GM18517 (cell line): ENCODE measurements around the gene ATAD3C.
"Not testable (repeated sequence)": the region's sequence is repeated elsewhere in the genome, so short reads cannot be mapped to it uniquely, and the experiment has no call there.

ENCODE experiments used
- ATAC-seq: cut with Tn5 transposase; IDR thresholded peaks from one replicate; pipeline ENCODE4 v1.9.1; 2021; ENCODE audit warnings: mild to moderate bottlenecking, moderate library complexity; ENCODE audit not compliant: unreplicated experiment

Gene ATAD3C

GRCh38 chr1:1468196-1468985, 18.9 kb downstream of the ATAD3C start:
- ATAC-seq = not testable (repeated sequence)

GRCh38 chr1:1470626-1471388, 21.3 kb downstream of the ATAD3C start:
- ATAC-seq = no peak

- peak; percentile 82 for ATAC-seq
Observed at GRCh38 chr1:1471389-1472052, 22.0 kb downstream of the ATAD3C start, which contains the start of gene ATAD3B. Gene ATAD3B, plus strand, starts transcription at chr1:1471765. Its CDS starts 120 bp downstream, at chr1:1471885.

- ATAC-seq = peak; percentile 25
Observed at GRCh38 chr1:1472053-1472876, 22.8 kb downstream of the ATAD3C start.

GRCh38 chr1:1476011-1476410, 26.5 kb downstream of the ATAD3C start:
- not testable (repeated sequence) for ATAC-seq

GRCh38 chr1:1477206-1477605, 27.7 kb downstream of the ATAD3C start:
- no peak for ATAC-seq

- ATAC-seq = no peak
Observed at GRCh38 chr1:1479547-1480487, 30.3 kb downstream of the ATAD3C start.

GRCh38 chr1:1480488-1480867, 31.0 kb downstream of the ATAD3C start:
- not testable (repeated sequence) for ATAC-seq

GRCh38 chr1:1481811-1482210, 32.3 kb downstream of the ATAD3C start:
- not testable (repeated sequence) for ATAC-seq

GRCh38 chr1:1482856-1483255, 33.4 kb downstream of the ATAD3C start:
- no peak for ATAC-seq

- ATAC-seq = no peak
Observed at GRCh38 chr1:1483714-1484113, 34.2 kb downstream of the ATAD3C start.

GRCh38 chr1:1484976-1485750, 35.7 kb downstream of the ATAD3C start:
- ATAC-seq = not testable (repeated sequence)

GRCh38 chr1:1485755-1486317, 36.3 kb downstream of the ATAD3C start:
- not testable (repeated sequence) for ATAC-seq

- no peak for ATAC-seq
Observed at GRCh38 chr1:1487701-1488100, 38.2 kb downstream of the ATAD3C start.

- ATAC-seq = no peak
Observed at GRCh38 chr1:1489231-1489630, 39.7 kb downstream of the ATAD3C start.

- ATAC-seq = no peak
Observed at GRCh38 chr1:1489861-1490260, 40.4 kb downstream of the ATAD3C start.

- ATAC-seq = no peak
Observed at GRCh38 chr1:1490633-1491230, 41.2 kb downstream of the ATAD3C start.

GRCh38 chr1:1491601-1492000, 42.1 kb downstream of the ATAD3C start:
- ATAC-seq = no peak
